HEK293T (cell line): ENCODE results near the gene TIAL1.

Experiments
- BHLHE40 ChIP-seq: fragments of 450-650 bp; IDR thresholded peaks from 2 replicates; pipeline ENCODE4 v1.6.1; 2016; ENCODE audit warnings: mild to moderate bottlenecking, moderate library complexity, borderline replicate concordance
- FOXM1 ChIP-seq: fragments of 450-650 bp; IDR thresholded peaks from 2 replicates; pipeline ENCODE4 v1.6.1; 2017; ENCODE audit warnings: mild to moderate bottlenecking, borderline replicate concordance
- HDGF ChIP-seq: fragments of 450-650 bp; IDR thresholded peaks from 2 replicates; pipeline ENCODE4 v1.6.1; 2017; ENCODE audit warnings: antibody characterized with exemption, borderline replicate concordance
- SP1 ChIP-seq: fragments of 450-650 bp; IDR thresholded peaks from 2 replicates; pipeline ENCODE4 v1.6.1; 2017
- ZNF384 ChIP-seq: fragments of 450-650 bp; IDR thresholded peaks from 2 replicates; pipeline ENCODE4 v1.6.1; 2016
- TF ChIP-seq, protein P1 (sequence below): fragments of 450-650 bp; IDR thresholded peaks from 2 replicates; pipeline ENCODE4 v1.6.1; 2016

- TF ChIP-seq SP1 (no peak), FOXM1 (no peak), BHLHE40 (no peak), HDGF (no peak), ZNF384 (no peak)
- TF ChIP-seq, protein P1, sequence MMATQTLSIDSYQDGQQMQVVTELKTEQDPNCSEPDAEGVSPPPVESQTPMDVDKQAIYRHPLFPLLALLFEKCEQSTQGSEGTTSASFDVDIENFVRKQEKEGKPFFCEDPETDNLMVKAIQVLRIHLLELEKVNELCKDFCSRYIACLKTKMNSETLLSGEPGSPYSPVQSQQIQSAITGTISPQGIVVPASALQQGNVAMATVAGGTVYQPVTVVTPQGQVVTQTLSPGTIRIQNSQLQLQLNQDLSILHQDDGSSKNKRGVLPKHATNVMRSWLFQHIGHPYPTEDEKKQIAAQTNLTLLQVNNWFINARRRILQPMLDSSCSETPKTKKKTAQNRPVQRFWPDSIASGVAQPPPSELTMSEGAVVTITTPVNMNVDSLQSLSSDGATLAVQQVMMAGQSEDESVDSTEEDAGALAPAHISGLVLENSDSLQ: no peak
Measured at GRCh38 chr10:119531067-119531466, 65.7 kb downstream of the TIAL1 start.
